AG09309 (cell line): ENCODE data around the gene SLIT3.

Source experiments
- DNase-seq: peaks from one replicate; pipeline ENCODE4 v3.0.0-alpha.2; 2010; ENCODE audit warnings: low read depth
- H3K4me3 ChIP-seq: 2 replicates; pipeline ENCODE4 v1.5.1; 2011; ENCODE audit warnings: mild to moderate bottlenecking, low read depth, low read length, moderate library complexity; ENCODE audit not compliant: control insufficient read depth
- TF ChIP-seq, protein P1 (sequence below): IDR thresholded peaks from 2 replicates; pipeline ENCODE4 v1.5.1; 2011; ENCODE audit warnings: mild to moderate bottlenecking, low read depth, low read length, inconsistent platforms; ENCODE audit not compliant: insufficient read depth, control insufficient read depth; ENCODE audit errors: missing control alignments

Gene SLIT3

GRCh38 chr5:168691891-168692290 lies 609.0 kb downstream of the SLIT3 start:
- no peak for DNase-seq
- TF ChIP-seq, protein P1, sequence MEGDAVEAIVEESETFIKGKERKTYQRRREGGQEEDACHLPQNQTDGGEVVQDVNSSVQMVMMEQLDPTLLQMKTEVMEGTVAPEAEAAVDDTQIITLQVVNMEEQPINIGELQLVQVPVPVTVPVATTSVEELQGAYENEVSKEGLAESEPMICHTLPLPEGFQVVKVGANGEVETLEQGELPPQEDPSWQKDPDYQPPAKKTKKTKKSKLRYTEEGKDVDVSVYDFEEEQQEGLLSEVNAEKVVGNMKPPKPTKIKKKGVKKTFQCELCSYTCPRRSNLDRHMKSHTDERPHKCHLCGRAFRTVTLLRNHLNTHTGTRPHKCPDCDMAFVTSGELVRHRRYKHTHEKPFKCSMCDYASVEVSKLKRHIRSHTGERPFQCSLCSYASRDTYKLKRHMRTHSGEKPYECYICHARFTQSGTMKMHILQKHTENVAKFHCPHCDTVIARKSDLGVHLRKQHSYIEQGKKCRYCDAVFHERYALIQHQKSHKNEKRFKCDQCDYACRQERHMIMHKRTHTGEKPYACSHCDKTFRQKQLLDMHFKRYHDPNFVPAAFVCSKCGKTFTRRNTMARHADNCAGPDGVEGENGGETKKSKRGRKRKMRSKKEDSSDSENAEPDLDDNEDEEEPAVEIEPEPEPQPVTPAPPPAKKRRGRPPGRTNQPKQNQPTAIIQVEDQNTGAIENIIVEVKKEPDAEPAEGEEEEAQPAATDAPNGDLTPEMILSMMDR: no peak
- H3K4me3 ChIP-seq: no peak overlapping the region

- no peak overlapping the region for H3K4me3 ChIP-seq
- TF ChIP-seq, protein P1: no peak
- no peak for DNase-seq
These were observed 611.7 kb downstream of the SLIT3 start for GRCh38 chr5:168689260-168689659.

GRCh38 chr5:168686837-168687236 lies 614.1 kb downstream of the SLIT3 start:
- TF ChIP-seq, protein P1: no peak
- DNase-seq: no peak
- no peak overlapping the region for H3K4me3 ChIP-seq

- no peak for DNase-seq
- no peak overlapping the region for H3K4me3 ChIP-seq
- TF ChIP-seq, protein P1: no peak
These were observed 615.4 kb downstream of the SLIT3 start for GRCh38 chr5:168685566-168685965.

GRCh38 chr5:168683927-168684295 lies 617.0 kb downstream of the SLIT3 start:
- DNase-seq: no peak
- TF ChIP-seq, protein P1: no peak
- no peak overlapping the region for H3K4me3 ChIP-seq

GRCh38 chr5:168683247-168683926 lies 617.6 kb downstream of the SLIT3 start:
- no peak overlapping the region for H3K4me3 ChIP-seq
- DNase-seq: no peak
- TF ChIP-seq, protein P1: no peak
